ENCODE results near the gene PI4KA. TPM values are rescaled to one million over a fixed set of nuclear protein-coding genes. Genes with fewer than 3 reads are reported as not detected.
A peak's percentile ranks its signal among the peaks of the same experiment; 100 is the strongest.

Gene PI4KA
- total RNA-seq, 2 donors from 2014 or later: 46.7 to 55.1 TPM

- TF ChIP-seq, protein P1, sequence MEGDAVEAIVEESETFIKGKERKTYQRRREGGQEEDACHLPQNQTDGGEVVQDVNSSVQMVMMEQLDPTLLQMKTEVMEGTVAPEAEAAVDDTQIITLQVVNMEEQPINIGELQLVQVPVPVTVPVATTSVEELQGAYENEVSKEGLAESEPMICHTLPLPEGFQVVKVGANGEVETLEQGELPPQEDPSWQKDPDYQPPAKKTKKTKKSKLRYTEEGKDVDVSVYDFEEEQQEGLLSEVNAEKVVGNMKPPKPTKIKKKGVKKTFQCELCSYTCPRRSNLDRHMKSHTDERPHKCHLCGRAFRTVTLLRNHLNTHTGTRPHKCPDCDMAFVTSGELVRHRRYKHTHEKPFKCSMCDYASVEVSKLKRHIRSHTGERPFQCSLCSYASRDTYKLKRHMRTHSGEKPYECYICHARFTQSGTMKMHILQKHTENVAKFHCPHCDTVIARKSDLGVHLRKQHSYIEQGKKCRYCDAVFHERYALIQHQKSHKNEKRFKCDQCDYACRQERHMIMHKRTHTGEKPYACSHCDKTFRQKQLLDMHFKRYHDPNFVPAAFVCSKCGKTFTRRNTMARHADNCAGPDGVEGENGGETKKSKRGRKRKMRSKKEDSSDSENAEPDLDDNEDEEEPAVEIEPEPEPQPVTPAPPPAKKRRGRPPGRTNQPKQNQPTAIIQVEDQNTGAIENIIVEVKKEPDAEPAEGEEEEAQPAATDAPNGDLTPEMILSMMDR (IDR thresholded peaks at IDR 0.05): no peak
- H3K27me3 ChIP-seq: no peaks in the 10 kb centered on the region
- peaks cover 0 to 58% of the 10 kb centered on the region in 2 donors for H3K4me1 ChIP-seq
- H3K36me3 ChIP-seq: no peaks in the 10 kb centered on the region
- no peak for DNase-seq (ENCODE audit: low spot score)
- no peak overlapping the region for H3K4me3 ChIP-seq
- H3K9me3 ChIP-seq: no peaks in the 10 kb centered on the region
- peak overlapping the region; percentile 59 to 84 for H3K27ac ChIP-seq
Observed at GRCh38 chr22:20779818-20780158, 78.8 kb downstream of the PI4KA start.

GRCh38 chr22:20779014-20779817, 79.4 kb downstream of the PI4KA start:
- peak overlapping the region; percentile 84 to 85 for H3K27ac ChIP-seq
- no peaks in the 10 kb centered on the region for H3K27me3 ChIP-seq
- no peak for DNase-seq (ENCODE audit: low spot score)
- H3K36me3 ChIP-seq: no peaks in the 10 kb centered on the region
- H3K9me3 ChIP-seq: no peaks in the 10 kb centered on the region
- peaks cover 0 to 58% of the 10 kb centered on the region in 2 donors for H3K4me1 ChIP-seq
- no peak overlapping the region for H3K4me3 ChIP-seq
- TF ChIP-seq, protein P1 (IDR thresholded peaks at IDR 0.05): no peak

DNA sequence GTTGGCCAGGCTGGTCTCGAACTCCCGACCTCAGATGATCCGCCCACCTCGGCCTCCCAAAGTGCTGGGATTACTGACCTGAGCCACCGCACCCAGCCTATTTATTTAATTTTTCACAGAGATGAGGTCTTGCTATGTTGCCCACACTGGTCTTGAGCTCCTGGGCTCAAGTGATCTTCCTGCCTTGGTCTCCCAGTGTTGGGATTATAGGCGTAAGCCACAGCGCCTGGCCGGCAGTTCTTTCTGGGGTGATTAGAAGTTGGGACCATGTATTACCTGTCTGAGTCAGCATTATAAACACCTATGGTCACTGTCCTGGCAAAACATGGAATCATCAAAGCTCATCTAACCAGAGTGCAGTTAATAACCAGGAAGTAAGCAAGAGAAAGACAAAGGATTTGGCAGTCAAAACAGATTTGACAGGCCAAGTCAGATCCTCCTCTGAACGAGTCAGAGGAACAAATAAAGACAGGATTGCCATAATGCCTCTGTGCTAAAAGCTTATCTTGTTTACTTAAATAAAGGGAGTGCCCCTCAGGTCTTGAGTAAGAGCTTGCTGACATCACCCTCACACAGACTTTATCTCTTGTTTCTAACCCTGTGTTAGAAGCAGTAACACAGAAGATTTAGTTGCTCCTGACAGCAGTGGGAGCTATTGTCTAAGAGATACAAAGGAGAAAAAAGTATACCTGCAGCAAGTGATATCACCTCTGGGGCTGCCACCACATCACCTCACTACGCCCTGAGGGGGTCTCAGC, 81.0 kb downstream of the PI4KA start:
- TF ChIP-seq, protein P1 (IDR thresholded peaks at IDR 0.05): peak in 1 of 2 donors; percentile 39
- Histone ChIP-seq H3K27ac (peak overlapping the region; percentile 84 to 85), H3K9me3 (no peaks in the 10 kb centered on the region), H3K36me3 (no peaks in the 10 kb centered on the region), H3K27me3 (no peaks in the 10 kb centered on the region), H3K4me3 (no peak overlapping the region), H3K4me1 (peaks cover 0 to 57% of the 10 kb centered on the region in 2 donors)
- no peak for DNase-seq (ENCODE audit: low spot score)

- Histone ChIP-seq H3K4me1 (peaks cover 0 to 55% of the 10 kb centered on the region in 2 donors), H3K9me3 (no peaks in the 10 kb centered on the region), H3K36me3 (no peaks in the 10 kb centered on the region), H3K27me3 (no peaks in the 10 kb centered on the region), H3K4me3 (no peak overlapping the region), H3K27ac (peak overlapping the region; percentile 84 to 85)
- DNase-seq (ENCODE audit: low spot score): no peak
- TF ChIP-seq, protein P1 (IDR thresholded peaks at IDR 0.05): no peak
Observed at GRCh38 chr22:20776624-20777405, 81.8 kb downstream of the PI4KA start.

DNA sequence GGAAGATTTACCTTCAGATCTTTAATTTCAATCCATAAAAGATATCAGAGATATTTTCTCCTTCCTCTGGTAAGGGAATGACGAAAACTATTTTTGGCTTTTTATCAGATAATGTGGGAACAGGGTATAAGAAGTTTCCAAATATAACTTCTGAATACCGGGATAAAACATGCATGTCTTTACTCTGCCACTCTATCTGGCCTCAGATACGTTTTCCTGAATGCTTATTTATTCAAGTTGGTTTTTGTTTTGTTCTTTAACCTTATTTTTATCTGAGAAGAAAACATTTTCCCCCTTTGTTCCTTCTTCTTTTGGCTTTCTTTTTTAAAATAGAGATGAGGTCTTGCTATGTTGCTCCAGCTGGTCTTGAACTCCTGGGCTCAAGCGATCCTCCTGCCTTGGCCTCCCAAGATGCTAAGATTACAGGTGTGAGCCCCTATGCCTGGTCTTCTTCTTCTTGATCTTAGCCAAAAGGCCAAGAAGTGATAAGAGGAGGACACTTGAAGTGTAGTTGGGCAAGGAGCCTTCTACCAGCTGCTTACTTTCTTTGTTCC, 83.2 kb downstream of the PI4KA start:
- peaks cover 4% of the 10 kb centered on the region for H3K36me3 ChIP-seq
- H3K4me1 ChIP-seq: peaks cover 0 to 48% of the 10 kb centered on the region in 2 donors
- H3K27ac ChIP-seq: peak overlapping the region; percentile 84 to 85
- H3K9me3 ChIP-seq: no peaks in the 10 kb centered on the region
- no peak overlapping the region for H3K4me3 ChIP-seq
- TF ChIP-seq, protein P1 (IDR thresholded peaks at IDR 0.05): no peak
- no peak for DNase-seq (ENCODE audit: low spot score)
- H3K27me3 ChIP-seq: no peaks in the 10 kb centered on the region
